ENCODE results near the gene CLSTN2.

CLSTN2 gene

GRCh38 chr3:140292684-140293083 lies 357.7 kb downstream of the CLSTN2 start:
- no peak overlapping the region for H2BK15ac ChIP-seq (ENCODE audit: low read length)
- H3K79me1 ChIP-seq (ENCODE audit: low read depth, low read length) = no peaks in the 10 kb centered on the region
- H3K27ac ChIP-seq (replicated peaks; ENCODE audit: low read length) = no peak overlapping the region
- H3K4me1 ChIP-seq (ENCODE audit: control insufficient read depth in 2 of 2, insufficient read depth in 1 of 2, low read depth in 1 of 2, low read length in 2 of 2) = no peaks in the 10 kb centered on the region
- H3K18ac ChIP-seq (ENCODE audit: low read length) = no peak overlapping the region
- H3K23ac ChIP-seq (ENCODE audit: low read depth, low read length, poor library complexity) = no peak overlapping the region
- H4K91ac ChIP-seq (ENCODE audit: low read depth, low read length, poor library complexity) = no peak overlapping the region
- no peak overlapping the region for H3K4me3 ChIP-seq (ENCODE audit: low read length in 2 of 2)
- no peaks in the 10 kb centered on the region for H3K9me3 ChIP-seq (replicated peaks in 1 of 2; ENCODE audit: control insufficient read depth in 2 of 2, insufficient read depth in 1 of 2, low read depth in 1 of 2, low read length in 2 of 2)
- H3K36me3 ChIP-seq (replicated peaks in 1 of 2; ENCODE audit: control insufficient read depth in 2 of 2, insufficient read depth in 2 of 2, low read length in 2 of 2) = no peaks in the 10 kb centered on the region
- WGBS, 2 donors (ENCODE audit: extremely low coverage in 2 of 2, insufficient read length in 2 of 2, insufficient replicate concordance in 1 of 2) = no CpG with 5 or more reads among the region's 4 CpGs
- H3K4ac ChIP-seq (ENCODE audit: low read length) = no peak overlapping the region
- H2BK5ac ChIP-seq (ENCODE audit: low read length) = no peak overlapping the region
- H4K8ac ChIP-seq (ENCODE audit: low read depth, low read length) = no peak overlapping the region
- H2BK120ac ChIP-seq (ENCODE audit: low read depth, low read length) = no peak overlapping the region
- no peak overlapping the region for H2BK12ac ChIP-seq (ENCODE audit: low read length)
- H3K27me3 ChIP-seq (ENCODE audit: control insufficient read depth in 3 of 3, insufficient read depth in 3 of 3, low read depth in 1 of 3, low read length in 3 of 3) = no peaks in the 10 kb centered on the region
- no peak overlapping the region for H2AK5ac ChIP-seq (ENCODE audit: low read depth, low read length)
- no peak overlapping the region for H3K14ac ChIP-seq (ENCODE audit: low read length)
- no peak overlapping the region for H2AFZ ChIP-seq (ENCODE audit: low read length)
- DNase-seq (ENCODE audit: low spot score) = no peak
- H3K4me2 ChIP-seq (ENCODE audit: insufficient read depth, low read length, poor library complexity, severe bottlenecking) = no peak overlapping the region
- no peak overlapping the region for H3K9ac ChIP-seq (ENCODE audit: low read depth, low read length, poor library complexity)

- Histone ChIP-seq H3K9ac (ENCODE audit: low read depth, low read length, poor library complexity) (no peak overlapping the region), H2BK12ac (ENCODE audit: low read length) (no peak overlapping the region), H3K4ac (ENCODE audit: low read length) (no peak overlapping the region), H2AK5ac (ENCODE audit: low read depth, low read length) (no peak overlapping the region), H3K36me3 (replicated peaks in 1 of 2; ENCODE audit: control insufficient read depth in 2 of 2, insufficient read depth in 2 of 2, low read length in 2 of 2) (no peaks in the 10 kb centered on the region), H3K4me1 (ENCODE audit: control insufficient read depth in 2 of 2, insufficient read depth in 1 of 2, low read depth in 1 of 2, low read length in 2 of 2) (peaks cover 0 to 2% of the 10 kb centered on the region in 2 donors), H3K4me2 (ENCODE audit: insufficient read depth, low read length, poor library complexity, severe bottlenecking) (no peak overlapping the region), H3K27me3 (ENCODE audit: control insufficient read depth in 3 of 3, insufficient read depth in 3 of 3, low read depth in 1 of 3, low read length in 3 of 3) (no peaks in the 10 kb centered on the region), H3K14ac (ENCODE audit: low read length) (no peak overlapping the region), H4K8ac (ENCODE audit: low read depth, low read length) (no peak overlapping the region), H2AFZ (ENCODE audit: low read length) (no peak overlapping the region), H3K23ac (ENCODE audit: low read depth, low read length, poor library complexity) (no peak overlapping the region), H3K79me1 (ENCODE audit: low read depth, low read length) (no peaks in the 10 kb centered on the region), H3K9me3 (replicated peaks in 1 of 2; ENCODE audit: control insufficient read depth in 2 of 2, insufficient read depth in 1 of 2, low read depth in 1 of 2, low read length in 2 of 2) (no peaks in the 10 kb centered on the region), H4K91ac (ENCODE audit: low read depth, low read length, poor library complexity) (no peak overlapping the region), H3K18ac (ENCODE audit: low read length) (no peak overlapping the region), H2BK120ac (ENCODE audit: low read depth, low read length) (no peak overlapping the region), H2BK5ac (ENCODE audit: low read length) (no peak overlapping the region), H2BK15ac (ENCODE audit: low read length) (no peak overlapping the region), H3K4me3 (ENCODE audit: low read length in 2 of 2) (no peak overlapping the region), H3K27ac (replicated peaks; ENCODE audit: low read length) (no peak overlapping the region)
- DNase-seq (ENCODE audit: low spot score) = no peak
- WGBS, 2 donors (ENCODE audit: extremely low coverage in 2 of 2, insufficient read length in 2 of 2, insufficient replicate concordance in 1 of 2) = no CpG with 5 or more reads among the region's 2 CpGs
Measured at GRCh38 chr3:140294058-140294457, 359.1 kb downstream of the CLSTN2 start.

- no peaks in the 10 kb centered on the region for H3K36me3 ChIP-seq (replicated peaks in 1 of 2; ENCODE audit: control insufficient read depth in 2 of 2, insufficient read depth in 2 of 2, low read length in 2 of 2)
- H3K4ac ChIP-seq (ENCODE audit: low read length) = no peak overlapping the region
- peaks cover 0 to 2% of the 10 kb centered on the region in 2 donors for H3K4me1 ChIP-seq (ENCODE audit: control insufficient read depth in 2 of 2, insufficient read depth in 1 of 2, low read depth in 1 of 2, low read length in 2 of 2)
- H3K4me3 ChIP-seq (ENCODE audit: low read length in 2 of 2) = no peak overlapping the region
- no peak overlapping the region for H3K9ac ChIP-seq (ENCODE audit: low read depth, low read length, poor library complexity)
- DNase-seq (ENCODE audit: low spot score) = no peak
- H3K27me3 ChIP-seq (ENCODE audit: control insufficient read depth in 3 of 3, insufficient read depth in 3 of 3, low read depth in 1 of 3, low read length in 3 of 3) = no peaks in the 10 kb centered on the region
- H2BK5ac ChIP-seq (ENCODE audit: low read length) = no peak overlapping the region
- no peak overlapping the region for H3K14ac ChIP-seq (ENCODE audit: low read length)
- H3K23ac ChIP-seq (ENCODE audit: low read depth, low read length, poor library complexity) = no peak overlapping the region
- no peak overlapping the region for H2BK12ac ChIP-seq (ENCODE audit: low read length)
- H3K18ac ChIP-seq (ENCODE audit: low read length) = no peak overlapping the region
- H2BK120ac ChIP-seq (ENCODE audit: low read depth, low read length) = no peak overlapping the region
- no peak overlapping the region for H2AFZ ChIP-seq (ENCODE audit: low read length)
- no peak overlapping the region for H2BK15ac ChIP-seq (ENCODE audit: low read length)
- H4K91ac ChIP-seq (ENCODE audit: low read depth, low read length, poor library complexity) = no peak overlapping the region
- H3K79me1 ChIP-seq (ENCODE audit: low read depth, low read length) = no peaks in the 10 kb centered on the region
- no CpG with 5 or more reads among the region's 3 CpGs for WGBS, 2 donors (ENCODE audit: extremely low coverage in 2 of 2, insufficient read length in 2 of 2, insufficient replicate concordance in 1 of 2)
- no peak overlapping the region for H4K8ac ChIP-seq (ENCODE audit: low read depth, low read length)
- H3K4me2 ChIP-seq (ENCODE audit: insufficient read depth, low read length, poor library complexity, severe bottlenecking) = no peak overlapping the region
- no peaks in the 10 kb centered on the region for H3K9me3 ChIP-seq (replicated peaks in 1 of 2; ENCODE audit: control insufficient read depth in 2 of 2, insufficient read depth in 1 of 2, low read depth in 1 of 2, low read length in 2 of 2)
- no peak overlapping the region for H2AK5ac ChIP-seq (ENCODE audit: low read depth, low read length)
- no peak overlapping the region for H3K27ac ChIP-seq (replicated peaks; ENCODE audit: low read length)
Measured at GRCh38 chr3:140296796-140297352, 361.9 kb downstream of the CLSTN2 start.

GRCh38 chr3:140298043-140298442 lies 363.1 kb downstream of the CLSTN2 start:
- H3K23ac ChIP-seq (ENCODE audit: low read depth, low read length, poor library complexity) = no peak overlapping the region
- no peak overlapping the region for H2AK5ac ChIP-seq (ENCODE audit: low read depth, low read length)
- no peaks in the 10 kb centered on the region for H3K79me1 ChIP-seq (ENCODE audit: low read depth, low read length)
- H2BK120ac ChIP-seq (ENCODE audit: low read depth, low read length) = no peak overlapping the region
- no peak for DNase-seq (ENCODE audit: low spot score)
- H3K9me3 ChIP-seq (replicated peaks in 1 of 2; ENCODE audit: control insufficient read depth in 2 of 2, insufficient read depth in 1 of 2, low read depth in 1 of 2, low read length in 2 of 2) = no peaks in the 10 kb centered on the region
- no peak overlapping the region for H3K14ac ChIP-seq (ENCODE audit: low read length)
- H3K36me3 ChIP-seq (replicated peaks in 1 of 2; ENCODE audit: control insufficient read depth in 2 of 2, insufficient read depth in 2 of 2, low read length in 2 of 2) = no peaks in the 10 kb centered on the region
- no peaks in the 10 kb centered on the region for H3K27me3 ChIP-seq (ENCODE audit: control insufficient read depth in 3 of 3, insufficient read depth in 3 of 3, low read depth in 1 of 3, low read length in 3 of 3)
- no peak overlapping the region for H2AFZ ChIP-seq (ENCODE audit: low read length)
- no peak overlapping the region for H4K91ac ChIP-seq (ENCODE audit: low read depth, low read length, poor library complexity)
- peaks cover 0 to 2% of the 10 kb centered on the region in 2 donors for H3K4me1 ChIP-seq (ENCODE audit: control insufficient read depth in 2 of 2, insufficient read depth in 1 of 2, low read depth in 1 of 2, low read length in 2 of 2)
- H2BK5ac ChIP-seq (ENCODE audit: low read length) = no peak overlapping the region
- no peak overlapping the region for H2BK15ac ChIP-seq (ENCODE audit: low read length)
- no peak overlapping the region for H3K9ac ChIP-seq (ENCODE audit: low read depth, low read length, poor library complexity)
- no CpG with 5 or more reads among the region's 1 CpG for WGBS, 2 donors (ENCODE audit: extremely low coverage in 2 of 2, insufficient read length in 2 of 2, insufficient replicate concordance in 1 of 2)
- no peak overlapping the region for H4K8ac ChIP-seq (ENCODE audit: low read depth, low read length)
- H3K18ac ChIP-seq (ENCODE audit: low read length) = no peak overlapping the region
- H2BK12ac ChIP-seq (ENCODE audit: low read length) = no peak overlapping the region
- no peak overlapping the region for H3K27ac ChIP-seq (replicated peaks; ENCODE audit: low read length)
- H3K4me2 ChIP-seq (ENCODE audit: insufficient read depth, low read length, poor library complexity, severe bottlenecking) = no peak overlapping the region
- no peak overlapping the region for H3K4me3 ChIP-seq (ENCODE audit: low read length in 2 of 2)
- no peak overlapping the region for H3K4ac ChIP-seq (ENCODE audit: low read length)

Data from neuronal stem cell (in vitro differentiated cells).